ENCODE measurements around the gene PI4KA.
"Not testable (repeated sequence)": the region's sequence is repeated elsewhere in the genome, so short reads cannot be mapped to it uniquely, and the experiment has no call there.

The PI4KA gene

GRCh38 chr22:20746431-20747189 is 112.0 kb downstream of the PI4KA start:
- DNase-seq = no peak

- no peak for DNase-seq
Measured at GRCh38 chr22:20745119-20745518, 113.5 kb downstream of the PI4KA start.

DNA sequence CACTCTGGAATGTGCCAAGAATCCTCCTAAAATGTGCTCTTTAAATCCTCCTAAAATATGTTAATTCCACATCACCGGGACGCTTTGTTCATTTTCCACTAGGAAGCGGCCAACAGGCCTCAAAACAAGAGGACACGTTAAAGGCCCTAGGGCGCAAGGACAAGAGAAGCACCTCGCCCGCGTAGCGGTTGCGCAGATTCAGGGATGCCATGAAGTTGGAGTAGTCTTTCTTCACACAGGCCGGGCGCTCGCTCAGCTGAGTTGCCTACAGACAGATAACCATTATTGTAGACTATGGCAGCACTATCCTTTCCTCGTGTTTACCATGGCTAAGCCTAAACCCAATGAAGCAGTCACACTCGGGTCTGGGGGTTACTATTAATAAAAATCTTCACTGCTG is 114.2 kb downstream of the PI4KA start:
- no peak for DNase-seq

DNA sequence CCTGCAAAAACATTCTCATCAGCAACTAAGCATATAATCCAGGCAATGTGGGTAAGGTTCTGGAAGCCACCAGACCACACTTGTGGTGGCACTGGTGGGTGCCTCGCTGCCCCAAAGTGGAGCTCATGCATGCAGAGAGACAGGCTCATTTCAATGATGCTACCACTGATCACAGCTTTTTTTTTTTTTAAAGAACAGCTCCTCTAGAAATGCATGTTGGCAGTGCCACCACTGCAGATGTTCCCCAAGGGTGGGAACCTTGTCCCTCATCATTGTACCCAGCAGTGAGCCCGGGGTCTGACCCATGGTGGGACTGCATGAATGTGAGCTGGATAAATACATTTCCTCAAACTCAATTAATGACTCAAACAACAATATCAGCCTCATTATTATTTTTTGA is 115.8 kb downstream of the PI4KA start:
- no peak for DNase-seq

DNA sequence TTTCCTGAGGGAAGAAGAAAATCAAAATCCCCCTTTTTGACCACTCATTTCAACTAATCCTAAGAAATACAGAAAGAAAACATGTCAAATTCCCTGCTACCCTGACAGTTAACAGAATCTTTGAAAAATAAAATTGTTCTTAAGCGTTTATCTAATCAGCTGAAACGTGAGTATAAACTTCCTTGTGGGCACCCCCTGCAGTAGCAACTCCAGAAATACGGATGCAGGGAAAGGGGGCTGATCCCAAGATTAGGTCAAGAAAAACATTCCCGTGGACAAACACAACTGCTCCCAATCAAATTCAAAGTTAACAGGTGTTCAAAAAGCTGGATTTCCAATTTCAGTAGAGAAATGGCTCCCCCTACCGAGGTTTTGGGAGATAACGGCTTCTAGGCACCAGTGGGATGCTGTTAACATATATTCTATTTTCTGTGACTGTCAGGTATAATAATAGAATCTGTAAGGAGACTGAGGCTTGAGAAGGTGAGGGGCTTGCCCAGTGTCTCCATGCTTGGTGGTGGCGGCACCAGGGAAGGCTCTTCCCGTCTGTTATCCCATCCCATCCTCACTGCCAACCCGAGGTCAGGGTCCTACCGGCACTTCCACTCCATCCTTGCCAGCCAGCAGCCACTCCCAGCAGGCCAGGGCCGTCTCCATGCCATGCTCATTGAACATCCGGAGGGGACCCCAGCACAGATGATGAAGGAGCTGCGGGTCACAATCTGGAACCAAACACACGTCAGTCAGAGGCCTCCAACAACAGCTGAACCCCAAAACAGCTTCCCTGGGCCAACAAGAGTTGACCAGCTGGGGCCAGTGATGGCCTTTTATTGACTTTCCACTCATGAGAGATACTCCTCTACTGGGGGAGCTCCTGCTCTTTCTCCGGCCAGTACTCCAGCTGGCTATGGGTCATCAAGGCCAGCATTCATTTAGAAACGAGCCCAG is 116.7 kb downstream of the PI4KA start:
- DNase-seq = no peak

GRCh38 chr22:20741008-20741633 is 117.5 kb downstream of the PI4KA start:
- DNase-seq = no peak

- no peak for DNase-seq
Measured at GRCh38 chr22:20740222-20740951, 118.2 kb downstream of the PI4KA start.

DNA sequence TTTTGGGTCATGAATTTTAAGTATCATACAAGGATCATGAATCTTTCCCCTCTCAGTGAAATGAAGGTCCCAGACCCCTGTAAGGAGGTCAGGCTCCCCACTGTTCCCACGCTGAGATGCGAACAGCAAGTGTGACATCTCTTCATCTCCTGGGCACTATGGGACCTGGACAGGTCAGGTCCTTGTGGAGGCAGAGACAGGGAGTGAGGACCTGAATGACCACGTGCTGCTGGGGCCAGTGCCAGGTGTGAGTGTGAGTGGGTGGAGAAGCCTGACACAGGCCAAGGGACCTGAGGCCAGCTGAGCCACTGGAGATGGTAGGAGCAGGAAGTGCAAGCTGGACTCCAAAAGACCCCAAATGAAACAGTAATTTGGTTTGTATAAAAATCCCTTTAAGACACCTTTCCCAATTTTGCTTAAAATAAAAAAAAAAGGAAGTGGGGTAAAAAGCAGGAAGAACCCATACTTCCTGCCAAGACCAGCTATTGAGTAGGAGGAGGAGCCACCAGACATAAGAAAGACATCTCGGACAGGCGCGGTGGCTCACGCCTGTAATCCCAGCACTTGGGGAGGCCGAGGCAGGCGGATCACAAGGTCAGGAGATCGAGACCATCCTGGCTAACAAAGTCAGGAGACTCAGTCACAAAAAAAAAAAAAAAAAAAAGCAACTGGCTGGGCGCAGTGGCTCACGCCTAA is 120.1 kb downstream of the PI4KA start:
- DNase-seq = no peak

- not testable (repeated sequence) for DNase-seq
Measured at GRCh38 chr22:20736891-20737290, 121.7 kb downstream of the PI4KA start.

DNA sequence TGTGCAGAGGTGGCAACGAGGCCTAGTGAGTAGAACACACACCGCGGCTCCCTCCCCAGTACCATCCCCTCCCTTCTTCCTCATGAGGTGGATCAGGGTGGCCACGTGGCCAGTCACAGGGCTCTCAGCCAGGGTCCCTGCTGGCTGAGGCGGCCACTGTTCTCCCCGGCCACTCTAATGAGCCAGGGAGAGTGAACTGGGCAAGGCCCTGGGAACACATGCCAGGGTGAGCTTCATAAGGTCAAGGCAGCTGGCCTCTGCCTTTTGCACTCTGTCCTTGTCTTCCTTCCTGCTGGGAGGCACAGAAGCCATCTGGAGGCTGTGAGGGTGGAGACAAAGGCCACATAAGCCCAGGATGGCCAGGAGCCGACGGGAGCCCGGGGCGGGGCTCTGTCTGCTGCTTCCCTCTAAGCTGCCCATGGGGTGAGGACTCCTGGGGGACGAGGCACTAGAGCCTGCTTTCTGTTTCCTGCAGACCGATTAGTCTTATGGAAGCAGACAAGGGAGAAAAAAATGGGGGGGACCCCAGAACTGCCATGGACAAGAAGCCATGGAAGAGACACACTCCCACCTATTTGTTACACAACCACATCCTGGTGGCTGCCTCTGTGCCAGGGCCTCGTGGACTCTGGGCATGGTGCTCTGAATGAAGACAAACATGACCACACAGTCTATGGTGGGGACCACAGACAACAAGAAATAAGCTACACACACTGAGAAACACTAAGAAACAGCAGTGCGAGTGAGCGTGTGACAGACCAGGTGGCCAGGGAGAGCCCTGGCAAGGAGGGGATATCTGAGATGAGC is 123.1 kb downstream of the PI4KA start:
- not testable (repeated sequence) for DNase-seq

GRCh38 chr22:20732431-20732830 is 126.2 kb downstream of the PI4KA start:
- DNase-seq = not testable (repeated sequence)

- DNase-seq = no peak
Measured at GRCh38 chr22:20729194-20729593, 129.4 kb downstream of the PI4KA start.

GRCh38 chr22:20728523-20729190 is 130.0 kb downstream of the PI4KA start:
- no peak for DNase-seq

- no peak for DNase-seq
Measured at GRCh38 chr22:20727118-20728015, 131.2 kb downstream of the PI4KA start.

- no peak for DNase-seq
Measured at GRCh38 chr22:20725987-20726558, 132.5 kb downstream of the PI4KA start.

- no peak for DNase-seq
Measured at GRCh38 chr22:20724676-20725454, 133.7 kb downstream of the PI4KA start.

DNA sequence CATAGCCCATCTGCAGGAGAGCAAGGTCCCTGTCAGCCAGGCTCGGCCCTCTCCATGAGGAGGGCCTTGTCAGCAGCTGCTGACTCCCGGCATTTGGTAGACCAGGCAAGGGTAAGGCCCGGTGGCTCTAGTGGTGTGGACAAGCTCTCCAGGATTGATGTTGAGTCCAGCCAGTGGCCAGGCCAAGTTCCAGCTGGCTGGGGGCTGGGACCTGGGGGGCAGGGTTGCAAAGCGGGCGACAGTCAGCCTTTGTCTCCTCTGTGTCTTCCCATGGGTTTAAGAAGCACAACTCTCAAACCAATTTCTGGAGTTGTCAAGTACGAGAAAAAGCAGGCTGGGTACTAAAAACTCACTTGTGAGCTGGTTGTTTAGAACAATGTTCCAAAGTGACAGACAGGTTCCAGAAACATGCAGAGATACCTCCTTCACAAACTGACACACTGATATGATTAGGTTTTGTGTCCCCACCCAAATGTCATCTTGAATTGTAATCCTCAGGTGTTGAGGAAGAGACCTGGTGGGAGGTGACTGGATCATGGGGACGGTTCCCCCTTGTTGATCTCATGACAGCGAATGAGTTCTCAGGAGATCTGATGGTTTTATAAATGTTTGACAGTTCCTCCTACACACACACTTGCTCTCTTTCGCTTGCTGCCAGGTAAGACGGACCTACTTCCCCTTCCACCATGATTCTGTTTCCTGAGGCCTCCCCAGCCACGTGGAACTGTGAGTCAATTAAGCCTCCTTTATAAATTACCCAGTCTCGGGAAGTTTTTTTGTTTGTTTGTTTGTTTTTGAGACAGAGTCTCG is 137.0 kb downstream of the PI4KA start:
- no peak for DNase-seq
